Right lobe of liver (tissue), 6 donors: Measurements from ENCODE around the gene MMADHC. TPM values are rescaled to one million over a fixed set of nuclear protein-coding genes. Genes with fewer than 3 reads are reported as not detected.

Source experiments
- ATAC-seq, 4 donors: fragments of 200-7000 bp; cut with Tn5 transposase; one replicate each; pipeline ENCODE4 v1.9.1; 2020; ENCODE audit warnings: mild to moderate bottlenecking in 4 of 4, moderate library complexity in 4 of 4
- DNase-seq, 3 donors: peaks; one replicate each; pipeline ENCODE4 v3.0.0-alpha.2; 2020
- H3K27ac ChIP-seq, 3 donors: fragments of 200-600 bp; one replicate each; pipeline ENCODE4 v1.8.0; 2022
- H3K27me3 ChIP-seq, 2 donors: fragments of 200-600 bp; one replicate each; pipeline ENCODE4 v1.8.0; 2022
- H3K36me3 ChIP-seq, 4 donors: fragments of 200-600 bp; sonication (generic) in 1 of 4; one replicate each; pipeline versions ENCODE4 v1.5.1 to v1.8.0; 2017 to 2022; ENCODE audit warnings: control low read depth in 1 of 4
- H3K4me1 ChIP-seq, 4 donors: fragments of 200-600 bp; sonication (generic) in 1 of 4; one replicate each; pipeline versions ENCODE4 v1.5.1 to v1.8.0; 2017 to 2022; ENCODE audit warnings: control low read depth in 1 of 4
- H3K4me3 ChIP-seq, 3 donors: fragments of 200-600 bp; one replicate each; pipeline ENCODE4 v1.8.0; 2022
- H3K9me3 ChIP-seq, 4 donors: fragments of 200-600 bp; sonication (generic) in 1 of 4; one replicate each; pipeline versions ENCODE4 v1.5.1 to v1.8.0; 2017 to 2022; ENCODE audit warnings: control low read depth in 1 of 4
- POLR2A ChIP-seq: fragments of 450-650 bp; IDR thresholded peaks from one replicate; pipeline ENCODE4 v1.6.1; 2017; ENCODE audit warnings: antibody characterized with exemption, mild to moderate bottlenecking
- WGBS: methylation state at CpG from one replicate; pipeline ENCODE4 v1.1.6; 2018; ENCODE audit warnings: low coverage, low lambda C conversion rate; ENCODE audit not compliant: insufficient coverage; ENCODE audit errors: missing lambda C conversion rate; 5-methylcytosine and 5-hydroxymethylcytosine counted together
- intact Hi-C, 2 donors: fragments of 100-400 bp; cut with DNase I; formaldehyde crosslinking; loops; one replicate each; pipeline versions ENCODE4 v1.11.2 to v1.14.1; 2022
- long read RNA-seq: library from polyadenylated mRNA; unstranded; transcript quantifications from one replicate; pipeline ENCODE4 v2.0.0, GENCODE V29; 2019
- total RNA-seq, 6 experiments: library from RNA; depleted of rRNA in 2 of 6; stranded (reverse); fragments of >200 nt in 2 of 6; fragmentation: NEBNext Ultra II Directional in 3 of 6; extraction: Animal tissue kit (Norgen Biotek cat#: 25700) in 3 of 6; gene quantifications; one replicate each; pipeline versions ENCODE4 v1.1.0 to v1.2.4, GENCODE V29; 2016 to 2023
- TF ChIP-seq, protein P1 (sequence below), 4 donors: fragments of 200-600 bp in 3 of 4; fragments of 450-650 bp in 1 of 4; IDR thresholded peaks; one replicate each; pipeline versions ENCODE4 v1.5.1 to v1.8.0; 2016 to 2022; ENCODE audit warnings: antibody characterized with exemption in 4 of 4, mild to moderate bottlenecking in 2 of 4
- donor health status: DM: no; HTN: yes; CAD: no.
- donor health status: DM: no; HTN: no; CAD: no.
- donor health status: DM: no; HTN: no; CAD: no.
- donor health status: DM: no; HTN: yes; CAD: no.
- donor health status: DM: no; HTN: yes; CAD: no.

Gene MMADHC
- 10 to 100 TPM; 59.9 to 84.9 (median 66.2) TPM for total RNA-seq
- long read RNA-seq, transcript MMADHC-201 (8 exons, 1,436 nt), result major isoform, 27 of 35 reads
- long read RNA-seq, partial matches to known transcripts, result 5 of 35 reads
- long read RNA-seq, other reads (novel, unspliced or antisense), result 1 of 35 reads

DNA sequence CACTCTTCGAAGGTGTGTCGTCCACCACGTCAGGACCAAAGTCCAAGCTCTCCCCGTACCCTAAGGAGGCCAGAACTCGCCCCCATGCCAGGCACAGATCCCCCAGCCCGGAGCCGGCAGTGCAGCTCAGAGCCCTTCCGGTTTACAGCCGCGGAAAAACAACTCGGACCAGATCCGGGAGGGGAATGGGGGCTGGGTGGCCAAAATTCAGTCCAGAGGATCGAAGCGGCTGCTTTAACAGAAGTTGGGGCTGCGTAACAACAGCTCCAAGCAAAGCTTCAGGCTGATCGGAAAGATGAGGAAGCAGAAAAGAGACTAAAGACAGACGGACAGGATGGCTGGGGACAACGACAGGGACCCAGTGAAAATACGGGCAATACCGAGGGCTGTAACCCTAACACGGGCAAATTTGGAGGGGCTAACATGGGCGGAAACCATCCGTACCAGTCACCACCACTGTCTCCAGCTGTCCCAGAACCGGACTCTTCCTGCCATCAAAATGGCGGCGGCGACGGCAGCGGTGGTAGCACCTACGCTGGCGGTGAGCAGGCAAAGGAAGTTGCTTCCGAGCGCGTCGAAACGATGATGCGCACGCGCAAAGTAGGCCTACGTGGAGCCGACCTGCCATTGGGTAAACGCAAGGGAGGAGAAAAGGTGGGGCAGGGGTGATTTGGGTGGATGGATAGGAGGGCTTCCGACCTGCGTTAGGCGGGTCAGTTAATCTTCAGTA is at the start of gene MMADHC:
Gene MMADHC, minus strand, starts transcription at position 556 of the 730 bp plus-strand sequence. CDS start 678 bp downstream, outside the sequence.
- under 1% methylated on average over 19 of the region's 45 CpGs for WGBS
- intact Hi-C loops, result no loop called here
- no peaks in the 10 kb centered on the region for H3K27me3 ChIP-seq
- no peaks in the 10 kb centered on the region for H3K9me3 ChIP-seq
- TF ChIP-seq, protein P1, sequence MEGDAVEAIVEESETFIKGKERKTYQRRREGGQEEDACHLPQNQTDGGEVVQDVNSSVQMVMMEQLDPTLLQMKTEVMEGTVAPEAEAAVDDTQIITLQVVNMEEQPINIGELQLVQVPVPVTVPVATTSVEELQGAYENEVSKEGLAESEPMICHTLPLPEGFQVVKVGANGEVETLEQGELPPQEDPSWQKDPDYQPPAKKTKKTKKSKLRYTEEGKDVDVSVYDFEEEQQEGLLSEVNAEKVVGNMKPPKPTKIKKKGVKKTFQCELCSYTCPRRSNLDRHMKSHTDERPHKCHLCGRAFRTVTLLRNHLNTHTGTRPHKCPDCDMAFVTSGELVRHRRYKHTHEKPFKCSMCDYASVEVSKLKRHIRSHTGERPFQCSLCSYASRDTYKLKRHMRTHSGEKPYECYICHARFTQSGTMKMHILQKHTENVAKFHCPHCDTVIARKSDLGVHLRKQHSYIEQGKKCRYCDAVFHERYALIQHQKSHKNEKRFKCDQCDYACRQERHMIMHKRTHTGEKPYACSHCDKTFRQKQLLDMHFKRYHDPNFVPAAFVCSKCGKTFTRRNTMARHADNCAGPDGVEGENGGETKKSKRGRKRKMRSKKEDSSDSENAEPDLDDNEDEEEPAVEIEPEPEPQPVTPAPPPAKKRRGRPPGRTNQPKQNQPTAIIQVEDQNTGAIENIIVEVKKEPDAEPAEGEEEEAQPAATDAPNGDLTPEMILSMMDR (IDR thresholded peaks at IDR 0.05), result no peak
- TF ChIP-seq POLR2A, result peak; percentile 91
- H3K4me1 ChIP-seq, result peaks cover 0 to 29% (median 9%) of the 10 kb centered on the region in 4 donors
- ATAC-seq (peak; percentile 91 to 97 (median 93)), DNase-seq (peak; percentile 96 to 97 (median 97))
- H3K36me3 ChIP-seq, result peaks cover 0 to 6% (median 2%) of the 10 kb centered on the region in 4 donors
- H3K4me3 ChIP-seq, result peak within 1 kb of the TSS; percentile 73 to 86 (median 73)
- peak within 1 kb of the TSS; percentile 97 to 99 (median 98) for H3K27ac ChIP-seq

DNA sequence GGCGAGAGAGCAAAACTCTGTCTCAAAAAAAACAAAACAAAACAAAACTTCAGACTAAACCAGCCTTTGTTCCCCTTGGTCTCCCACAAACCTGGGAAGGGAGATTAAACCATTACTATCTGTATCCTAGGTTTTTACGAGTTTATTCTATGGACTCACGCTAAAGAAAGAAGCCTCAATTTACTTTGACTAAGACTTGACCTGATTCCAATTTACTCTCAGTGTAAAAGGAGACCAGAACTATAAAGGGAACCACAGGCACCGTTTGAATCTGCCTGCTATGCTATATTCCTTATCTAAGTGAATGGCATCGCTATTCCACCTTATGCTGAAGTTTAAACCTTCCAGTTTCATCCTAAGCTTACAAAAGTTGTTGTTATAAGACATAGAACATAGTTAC is 46.5 kb upstream of the MMADHC start:
- DNase-seq, result no peak
- Histone ChIP-seq H3K27ac (no peak overlapping the region), H3K4me1 (no peaks in the 10 kb centered on the region), H3K36me3 (no peaks in the 10 kb centered on the region), H3K9me3 (no peaks in the 10 kb centered on the region), H3K4me3 (no peak overlapping the region), H3K27me3 (no peaks in the 10 kb centered on the region)
- no peak for TF ChIP-seq POLR2A
- TF ChIP-seq, protein P1 (IDR thresholded peaks at IDR 0.05), result no peak
- 86% methylated on average over 5 of the region's 5 CpGs for WGBS
- intact Hi-C loops, result no loop called here
- ATAC-seq, result no peak

DNA sequence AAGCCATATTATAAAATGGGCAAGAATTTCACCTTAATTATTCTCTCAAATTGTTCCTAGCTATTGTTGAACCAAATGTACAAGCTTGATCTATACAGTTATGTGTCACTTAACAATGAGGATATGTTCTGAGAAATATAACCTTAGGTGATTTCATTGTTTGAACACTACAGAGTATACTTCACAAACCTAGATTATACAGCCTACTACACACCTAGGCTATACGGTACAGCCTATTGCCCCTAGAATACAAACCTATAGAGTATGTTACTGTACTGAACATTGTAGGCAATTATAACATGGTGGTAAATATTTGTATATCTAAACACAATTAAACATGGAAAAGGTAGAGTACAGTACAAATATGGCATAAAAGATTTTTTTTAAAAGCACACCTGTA is 42.9 kb upstream of the MMADHC start:
- ATAC-seq, result no peak
- no peaks in the 10 kb centered on the region for H3K36me3 ChIP-seq
- no peaks in the 10 kb centered on the region for H3K9me3 ChIP-seq
- H3K27ac ChIP-seq, result no peak overlapping the region
- DNase-seq, result no peak
- no peaks in the 10 kb centered on the region for H3K27me3 ChIP-seq
- 80% methylated on average over 1 of the region's 1 CpG for WGBS
- no peaks in the 10 kb centered on the region for H3K4me1 ChIP-seq
- intact Hi-C loops, result no loop called here
- H3K4me3 ChIP-seq, result no peak overlapping the region
- TF ChIP-seq, protein P1 (IDR thresholded peaks at IDR 0.05), result no peak
- no peak for TF ChIP-seq POLR2A

DNA sequence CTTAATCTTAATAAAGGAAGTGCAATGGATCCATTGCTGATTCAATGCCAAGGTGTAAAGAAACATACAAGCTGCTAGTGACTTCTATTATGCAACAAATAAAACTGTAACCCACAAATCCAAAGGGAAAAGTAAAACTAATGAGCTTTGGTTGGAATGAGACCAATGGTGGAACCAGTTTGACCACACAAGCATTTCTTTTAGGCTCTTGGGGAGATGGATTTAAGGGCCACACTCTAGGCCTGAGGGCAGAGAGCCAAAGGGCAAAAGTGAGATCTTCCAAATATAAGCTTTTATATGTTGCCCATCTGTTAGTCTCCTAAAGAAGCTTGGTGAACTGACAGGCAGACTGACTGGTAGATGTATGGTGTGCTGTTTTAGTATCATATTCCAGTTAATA is 41.5 kb upstream of the MMADHC start:
- ATAC-seq (no peak), DNase-seq (no peak)
- Histone ChIP-seq H3K36me3 (no peaks in the 10 kb centered on the region), H3K9me3 (no peaks in the 10 kb centered on the region), H3K27me3 (no peaks in the 10 kb centered on the region), H3K4me3 (no peak overlapping the region), H3K27ac (no peak overlapping the region), H3K4me1 (no peaks in the 10 kb centered on the region)
- intact Hi-C loops, result no loop called here
- no peak for TF ChIP-seq POLR2A
- TF ChIP-seq, protein P1 (IDR thresholded peaks at IDR 0.05), result no peak
